Measurements from ENCODE around the gene RPS6KB2. TPM values are rescaled to one million over a fixed set of nuclear protein-coding genes. Genes with fewer than 3 reads are reported as not detected.

Gene RPS6KB2
- total and polyA plus RNA-seq, 2 donors (not counting 3 experiments of a cell fraction or from before 2014, with no cell fraction given) = 53.8 to 60.0 TPM

DNA sequence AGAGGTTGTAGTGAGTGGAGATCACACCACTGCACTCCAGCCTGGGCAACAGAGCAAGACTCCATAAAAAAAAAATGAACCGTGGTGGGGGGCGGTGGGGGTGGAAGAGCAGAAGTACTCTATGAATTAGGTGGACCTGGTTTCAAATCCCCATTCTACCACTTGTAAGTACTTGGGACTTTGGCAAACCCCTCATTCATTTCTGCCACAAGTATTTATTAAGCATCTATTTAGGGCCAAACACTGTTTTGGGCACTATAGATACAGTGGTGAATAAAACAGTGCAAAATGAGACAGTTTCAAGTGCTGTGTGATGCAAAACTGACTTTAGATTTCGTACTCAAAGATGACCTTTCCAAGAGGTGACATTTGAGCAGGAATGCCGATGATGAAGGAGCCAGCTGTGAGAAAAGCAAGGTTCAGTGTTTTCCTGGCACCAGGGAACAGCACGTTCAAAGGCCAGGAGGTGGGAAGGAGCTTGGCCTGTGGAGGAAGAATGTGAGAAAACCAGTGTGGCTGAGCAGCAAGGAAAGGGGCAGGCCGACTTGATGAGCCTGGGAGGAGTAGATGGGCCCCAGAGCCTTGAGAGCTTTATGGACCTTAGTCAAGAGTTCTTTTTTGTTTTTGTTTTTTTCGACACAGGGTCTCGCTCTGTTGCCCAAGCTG, 42.2 kb downstream of the RPS6KB2 start:
- CTCF ChIA-PET = interaction anchor here (0.9 to 2.1 kb wide), 3 partner anchors 19 to 116 kb away, joined by 3 to 10 read pairs (median 4); partner anchors contain the start of gene PPP1CA

More for the DNA sequence above, 42.2 kb downstream of the RPS6KB2 start:
- Histone ChIP-seq H3K4me3 (replicated peaks in 1 of 3; ENCODE audit: insufficient read depth in 1 of 3, low read depth in 1 of 3, low read length in 3 of 3) (no peak overlapping the region), H3K9me3 (replicated peaks; ENCODE audit: control insufficient read depth, insufficient read depth, low read length) (no peaks in the 10 kb centered on the region), H3K9ac (replicated peaks; ENCODE audit: extremely low read depth, insufficient read depth, low read length) (no peak overlapping the region), H3K79me2 (ENCODE audit: control insufficient read depth, insufficient read depth, low read length) (no peaks in the 10 kb centered on the region), H3K27ac (ENCODE audit: insufficient read depth, low read depth, low read length) (no peak overlapping the region), H3K4me2 (ENCODE audit: insufficient read depth, low read length) (no peak overlapping the region), H4K20me1 (replicated peaks; ENCODE audit: control insufficient read depth, extremely low read depth, insufficient read depth, low read length) (no peaks in the 10 kb centered on the region), H3K36me3 (ENCODE audit: control insufficient read depth in 2 of 2, extremely low read depth in 1 of 2, insufficient read depth in 2 of 2, low read length in 2 of 2) (no peaks in the 10 kb centered on the region), H3K9me1 (replicated peaks; ENCODE audit: control insufficient read depth, extremely low read depth, insufficient read depth, low read length) (no peaks in the 10 kb centered on the region), H2AFZ (ENCODE audit: low read depth, low read length) (no peak overlapping the region), H3K4me1 (ENCODE audit: control insufficient read depth, extremely low read depth, insufficient read depth, low read length) (peaks cover 6% of the 10 kb centered on the region), H3K27me3 (ENCODE audit: control insufficient read depth in 2 of 2, insufficient read depth in 2 of 2, low read length in 2 of 2) (peaks cover 0 to 6% of the 10 kb centered on the region in 2 experiments)
- no TSS peak for BruUV-seq (replicated peaks)
- dilution Hi-C loops (cut with MboI; ENCODE audit: extremely low pct_ligation_motif_present, low sequenced_read_pairs) (no loop called here), intact Hi-C loops (cut with micrococcal nuclease) (loop anchor here (1.0 kb wide), 1 partner anchor 34 kb away; no protein-coding TSS in a partner anchor)
- POLR2A ChIA-PET = no interaction called here
- TF ChIP-seq CTCF (IDR thresholded peaks at IDR 0.05; ENCODE audit: extremely low read depth in 1 of 2, insufficient read depth in 1 of 2, low read depth in 1 of 2, low read length in 2 of 2) = no peak
- TF ChIP-seq POLR2AphosphoS5 (IDR thresholded peaks at IDR 0.05; ENCODE audit: insufficient read depth, low read depth, low read length) = no peak
- TF ChIP-seq MYC (IDR thresholded peaks at IDR 0.05; ENCODE audit: low read depth, low read length) = no peak
- TF ChIP-seq MAX (IDR thresholded peaks at IDR 0.05; ENCODE audit: insufficient read depth, insufficient read length) = no peak
- no peak for TF ChIP-seq GATA2 (IDR thresholded peaks at IDR 0.05; ENCODE audit: insufficient read depth, insufficient read length, low read depth, low read length)
- no peak for DNase-seq (ENCODE audit: low read depth, low spot score)
- no peak for FAIRE-seq

All from endothelial cell of umbilical vein (primary cell).